ENCODE results near the gene IQGAP2. TPM values are rescaled to one million over a fixed set of nuclear protein-coding genes. Genes with fewer than 3 reads are reported as not detected.

Gene IQGAP2
- total RNA-seq, 1 experiment from 2014 or later: not detected

- ChIA-PET CTCF (interaction anchor here (0.6 kb wide), 1 partner anchor 105 kb away, joined by 3 read pairs; no protein-coding TSS in a partner anchor), POLR2A (ENCODE audit: unreplicated experiment) (no interaction called here)
- Histone ChIP-seq H3F3A (ENCODE audit: insufficient read depth, low read depth) (no peaks in the 10 kb centered on the region), H3K4me2 (no peak overlapping the region), H3K27me3 (ENCODE audit: insufficient read depth, low read depth) (no peaks in the 10 kb centered on the region), H2AFZ (no peak overlapping the region), H3K79me2 (ENCODE audit: low read depth) (no peaks in the 10 kb centered on the region), H3K27ac (no peak overlapping the region), H3K9me3 (ENCODE audit: insufficient read depth, low read depth) (no peaks in the 10 kb centered on the region), H4K20me1 (ENCODE audit: insufficient read depth) (no peaks in the 10 kb centered on the region), H3K4me3 (no peak overlapping the region), H3K36me3 (ENCODE audit: low read depth) (no peaks in the 10 kb centered on the region), H3K4me1 (replicated peaks; ENCODE audit: insufficient read depth) (peaks cover 7% of the 10 kb centered on the region), H3K9me2 (ENCODE audit: insufficient read depth) (no peaks in the 10 kb centered on the region)
- no peak for DNase-seq
- intact Hi-C loops (cut with micrococcal nuclease; ENCODE audit: unreplicated experiment): no loop called here
- TF ChIP-seq, protein P1, sequence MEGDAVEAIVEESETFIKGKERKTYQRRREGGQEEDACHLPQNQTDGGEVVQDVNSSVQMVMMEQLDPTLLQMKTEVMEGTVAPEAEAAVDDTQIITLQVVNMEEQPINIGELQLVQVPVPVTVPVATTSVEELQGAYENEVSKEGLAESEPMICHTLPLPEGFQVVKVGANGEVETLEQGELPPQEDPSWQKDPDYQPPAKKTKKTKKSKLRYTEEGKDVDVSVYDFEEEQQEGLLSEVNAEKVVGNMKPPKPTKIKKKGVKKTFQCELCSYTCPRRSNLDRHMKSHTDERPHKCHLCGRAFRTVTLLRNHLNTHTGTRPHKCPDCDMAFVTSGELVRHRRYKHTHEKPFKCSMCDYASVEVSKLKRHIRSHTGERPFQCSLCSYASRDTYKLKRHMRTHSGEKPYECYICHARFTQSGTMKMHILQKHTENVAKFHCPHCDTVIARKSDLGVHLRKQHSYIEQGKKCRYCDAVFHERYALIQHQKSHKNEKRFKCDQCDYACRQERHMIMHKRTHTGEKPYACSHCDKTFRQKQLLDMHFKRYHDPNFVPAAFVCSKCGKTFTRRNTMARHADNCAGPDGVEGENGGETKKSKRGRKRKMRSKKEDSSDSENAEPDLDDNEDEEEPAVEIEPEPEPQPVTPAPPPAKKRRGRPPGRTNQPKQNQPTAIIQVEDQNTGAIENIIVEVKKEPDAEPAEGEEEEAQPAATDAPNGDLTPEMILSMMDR (conservative IDR thresholded peaks at IDR 0.05): no peak
- TF ChIP-seq EZH2 (IDR thresholded peaks at IDR 0.05; ENCODE audit: low read depth): no peak
- no TSS peak for BruUV-seq (replicated peaks)
Measured at GRCh38 chr5:76608833-76609232, 205.7 kb downstream of the IQGAP2 start.

DNA sequence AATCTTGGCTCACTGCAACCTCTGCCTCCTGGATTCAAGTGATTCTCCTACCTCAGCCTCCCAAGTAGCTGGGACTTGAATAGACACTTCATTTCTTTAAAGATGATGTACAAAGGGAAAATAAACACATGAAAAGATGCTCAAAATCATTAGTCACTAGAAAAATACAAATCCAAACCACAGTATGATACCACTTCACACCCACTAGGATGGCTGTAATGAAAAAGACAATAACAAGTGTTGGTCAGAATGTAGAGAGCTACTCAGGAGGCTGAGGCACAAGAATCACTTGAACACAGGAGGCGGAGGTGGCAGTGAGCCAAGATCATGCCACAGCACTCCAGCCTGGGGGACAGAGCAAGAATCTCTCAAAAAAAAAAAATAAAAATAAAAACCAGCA is 207.1 kb downstream of the IQGAP2 start:
- H3K27ac ChIP-seq: no peak overlapping the region
- no peak overlapping the region for H3K4me2 ChIP-seq
- H4K20me1 ChIP-seq (ENCODE audit: insufficient read depth): no peaks in the 10 kb centered on the region
- no peaks in the 10 kb centered on the region for H3F3A ChIP-seq (ENCODE audit: insufficient read depth, low read depth)
- no peaks in the 10 kb centered on the region for H3K9me3 ChIP-seq (ENCODE audit: insufficient read depth, low read depth)
- TF ChIP-seq, protein P1 (conservative IDR thresholded peaks at IDR 0.05): no peak
- TF ChIP-seq EZH2 (IDR thresholded peaks at IDR 0.05; ENCODE audit: low read depth): no peak
- intact Hi-C loops (cut with micrococcal nuclease; ENCODE audit: unreplicated experiment): no loop called here
- no peaks in the 10 kb centered on the region for H3K79me2 ChIP-seq (ENCODE audit: low read depth)
- CTCF ChIA-PET: interaction anchor here (0.7 kb wide), 1 partner anchor 1270 kb away, joined by 6 read pairs; no protein-coding TSS in a partner anchor
- H3K27me3 ChIP-seq (ENCODE audit: insufficient read depth, low read depth): no peaks in the 10 kb centered on the region
- no peaks in the 10 kb centered on the region for H3K9me2 ChIP-seq (ENCODE audit: insufficient read depth)
- no peak for DNase-seq
- POLR2A ChIA-PET (ENCODE audit: unreplicated experiment): no interaction called here
- no peaks in the 10 kb centered on the region for H3K36me3 ChIP-seq (ENCODE audit: low read depth)
- no TSS peak for BruUV-seq (replicated peaks)
- no peak overlapping the region for H3K4me3 ChIP-seq
- no peaks in the 10 kb centered on the region for H3K4me1 ChIP-seq (replicated peaks; ENCODE audit: insufficient read depth)
- H2AFZ ChIP-seq: no peak overlapping the region

DNA sequence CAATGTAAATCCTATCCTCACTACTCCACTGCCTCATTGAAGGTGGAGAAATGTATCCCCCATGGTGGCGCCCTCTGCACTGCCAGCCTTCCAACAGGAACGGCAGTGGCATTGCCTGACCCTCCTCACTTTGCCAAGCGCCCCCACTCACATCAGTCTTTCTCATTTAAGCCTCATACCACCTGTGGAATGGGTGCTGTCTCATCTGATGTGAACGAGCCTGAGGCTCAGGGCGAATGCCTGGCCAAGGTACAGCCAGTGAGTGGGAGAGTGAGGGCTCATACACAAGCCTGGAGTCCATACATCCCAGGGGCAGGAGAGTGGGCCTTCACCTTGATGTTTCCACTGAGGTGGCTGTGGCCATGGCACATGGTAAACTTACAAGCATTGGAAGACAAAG is 209.9 kb downstream of the IQGAP2 start:
- H3K27ac ChIP-seq: no peak overlapping the region
- no peak overlapping the region for H3K4me2 ChIP-seq
- H3K4me3 ChIP-seq: no peak overlapping the region
- H3K9me3 ChIP-seq (ENCODE audit: insufficient read depth, low read depth): no peaks in the 10 kb centered on the region
- DNase-seq: no peak
- no peaks in the 10 kb centered on the region for H3F3A ChIP-seq (ENCODE audit: insufficient read depth, low read depth)
- ChIA-PET POLR2A (ENCODE audit: unreplicated experiment) (no interaction called here), CTCF (no interaction called here)
- intact Hi-C loops (cut with micrococcal nuclease; ENCODE audit: unreplicated experiment): no loop called here
- H4K20me1 ChIP-seq (ENCODE audit: insufficient read depth): no peaks in the 10 kb centered on the region
- no peaks in the 10 kb centered on the region for H3K27me3 ChIP-seq (ENCODE audit: insufficient read depth, low read depth)
- no TSS peak for BruUV-seq (replicated peaks)
- H2AFZ ChIP-seq: no peak overlapping the region
- no peaks in the 10 kb centered on the region for H3K4me1 ChIP-seq (replicated peaks; ENCODE audit: insufficient read depth)
- H3K9me2 ChIP-seq (ENCODE audit: insufficient read depth): no peaks in the 10 kb centered on the region
- no peaks in the 10 kb centered on the region for H3K79me2 ChIP-seq (ENCODE audit: low read depth)
- no peaks in the 10 kb centered on the region for H3K36me3 ChIP-seq (ENCODE audit: low read depth)
- TF ChIP-seq, protein P1 (conservative IDR thresholded peaks at IDR 0.05): no peak
- TF ChIP-seq EZH2 (IDR thresholded peaks at IDR 0.05; ENCODE audit: low read depth): no peak
